Esophagus muscularis mucosa (tissue), 3 donors: ENCODE measurements around the gene COL26A1.

Source experiments
- POLR2A ChIP-seq: fragments of 450-650 bp; IDR thresholded peaks from one replicate; pipeline ENCODE4 v1.6.1; 2017; ENCODE audit warnings: antibody characterized with exemption, moderate library complexity, mild to moderate bottlenecking, low read depth
- TF ChIP-seq, protein P1 (sequence below), 3 experiments: fragments of 200-600 bp in 2 of 3; fragments of 450-650 bp in 1 of 3; sonication (generic) in 2 of 3; IDR thresholded peaks; one replicate each; pipeline ENCODE4 v1.5.1; 2017 to 2019; ENCODE audit warnings: antibody characterized with exemption in 3 of 3, mild to moderate bottlenecking in 2 of 3, moderate library complexity in 1 of 3

DNA sequence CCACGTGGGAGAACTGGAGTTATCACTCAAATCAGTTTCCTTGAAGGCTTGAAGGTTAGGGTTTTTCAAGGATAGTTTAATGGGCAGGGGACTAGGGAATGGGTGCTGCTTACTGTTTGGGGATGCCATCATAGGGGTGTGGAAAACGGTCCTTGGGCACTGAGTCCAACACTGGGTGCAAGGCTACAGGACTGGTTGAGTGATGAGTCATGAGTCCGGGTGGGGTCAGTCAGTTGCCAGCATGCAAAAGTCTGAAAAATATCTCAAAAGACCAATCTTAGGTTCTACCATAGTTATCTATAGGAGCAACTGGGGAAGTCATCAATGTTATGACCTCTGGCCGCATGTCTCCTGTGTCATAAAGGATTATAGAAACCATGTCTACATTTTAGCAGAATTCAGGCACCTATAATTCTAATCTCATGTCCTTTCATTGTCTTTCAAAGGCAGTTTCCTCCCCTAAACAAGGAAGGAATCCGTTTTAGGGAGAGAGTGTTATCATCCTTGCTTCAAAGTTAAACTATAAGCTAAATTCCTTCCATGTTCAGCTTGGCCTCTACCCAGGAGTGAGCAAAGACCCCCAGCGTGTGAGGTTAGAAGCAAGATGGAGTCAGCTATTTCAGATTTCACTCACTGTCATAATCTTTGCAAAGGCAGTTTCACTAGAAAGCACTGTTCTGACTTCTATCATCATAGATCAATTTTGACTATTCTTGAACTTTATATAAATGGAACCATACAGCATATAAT, 94.5 kb downstream of the COL26A1 start:
- TF ChIP-seq, protein P1, sequence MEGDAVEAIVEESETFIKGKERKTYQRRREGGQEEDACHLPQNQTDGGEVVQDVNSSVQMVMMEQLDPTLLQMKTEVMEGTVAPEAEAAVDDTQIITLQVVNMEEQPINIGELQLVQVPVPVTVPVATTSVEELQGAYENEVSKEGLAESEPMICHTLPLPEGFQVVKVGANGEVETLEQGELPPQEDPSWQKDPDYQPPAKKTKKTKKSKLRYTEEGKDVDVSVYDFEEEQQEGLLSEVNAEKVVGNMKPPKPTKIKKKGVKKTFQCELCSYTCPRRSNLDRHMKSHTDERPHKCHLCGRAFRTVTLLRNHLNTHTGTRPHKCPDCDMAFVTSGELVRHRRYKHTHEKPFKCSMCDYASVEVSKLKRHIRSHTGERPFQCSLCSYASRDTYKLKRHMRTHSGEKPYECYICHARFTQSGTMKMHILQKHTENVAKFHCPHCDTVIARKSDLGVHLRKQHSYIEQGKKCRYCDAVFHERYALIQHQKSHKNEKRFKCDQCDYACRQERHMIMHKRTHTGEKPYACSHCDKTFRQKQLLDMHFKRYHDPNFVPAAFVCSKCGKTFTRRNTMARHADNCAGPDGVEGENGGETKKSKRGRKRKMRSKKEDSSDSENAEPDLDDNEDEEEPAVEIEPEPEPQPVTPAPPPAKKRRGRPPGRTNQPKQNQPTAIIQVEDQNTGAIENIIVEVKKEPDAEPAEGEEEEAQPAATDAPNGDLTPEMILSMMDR (IDR thresholded peaks at IDR 0.05): no peak
- TF ChIP-seq POLR2A: no peak
